ENCODE measurements around the gene FBXO8. TPM values are rescaled to one million over a fixed set of nuclear protein-coding genes. Genes with fewer than 3 reads are reported as not detected.

The FBXO8 gene
- total and polyA plus RNA-seq, 2 of the 4 experiments (the other 2 are of a cell fraction) = 11.3 to 25.6 TPM

DNA sequence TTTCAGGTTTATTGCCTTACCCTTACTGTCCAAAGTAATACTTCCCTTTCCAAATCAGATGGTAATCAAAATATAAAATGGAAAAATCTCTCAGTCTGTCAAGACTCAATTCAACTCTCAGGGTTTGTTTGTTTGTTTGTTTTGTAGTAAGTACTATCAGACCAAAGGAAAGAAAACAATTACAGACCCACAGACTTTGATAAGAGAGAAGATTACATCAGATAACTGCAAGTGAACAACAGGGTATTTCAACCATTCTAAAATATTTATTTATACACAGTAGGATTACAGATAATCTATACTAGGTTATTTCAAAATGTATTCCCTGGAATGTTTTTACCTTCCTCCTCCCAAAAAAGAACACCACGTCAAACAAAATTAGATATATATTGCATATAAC lies 28.9 kb downstream of the FBXO8 start:
- no peak overlapping the region for H2BK5ac ChIP-seq (ENCODE audit: low read depth, low read length, poor library complexity, severe bottlenecking)
- H3K27ac ChIP-seq (ENCODE audit: insufficient read depth, low read length) = no peak overlapping the region
- no peak overlapping the region for H4K5ac ChIP-seq (ENCODE audit: low read depth, low read length)
- H3K18ac ChIP-seq (ENCODE audit: low read depth, low read length) = no peak overlapping the region
- H4K20me1 ChIP-seq (ENCODE audit: insufficient read depth, low read length) = no peaks in the 10 kb centered on the region
- WGBS, 2 experiments (ENCODE audit: extremely low coverage in 2 of 2, insufficient read length in 1 of 2) = no CpG with 5 or more reads among the region's 1 CpG
- TF ChIP-seq POLR2A (IDR thresholded peaks at IDR 0.05; ENCODE audit: low read depth, low read length) = no peak
- TF ChIP-seq RAD21 (IDR thresholded peaks at IDR 0.05; ENCODE audit: low read length) = no peak
- TF ChIP-seq SMC3 (IDR thresholded peaks at IDR 0.05; ENCODE audit: low read depth, low read length) = no peak
- no peak for TF ChIP-seq CEBPB (IDR thresholded peaks at IDR 0.05; ENCODE audit: low read depth, low read length)
- no peak for TF ChIP-seq NFE2L2 (IDR thresholded peaks at IDR 0.05; ENCODE audit: low read depth, low read length)
- TF ChIP-seq FOS (IDR thresholded peaks at IDR 0.05; ENCODE audit: low read depth, low read length) = no peak
- no peak for TF ChIP-seq MAZ (IDR thresholded peaks at IDR 0.05; ENCODE audit: borderline replicate concordance, low read depth, low read length)
- TF ChIP-seq RCOR1 (IDR thresholded peaks at IDR 0.05; ENCODE audit: insufficient replicate concordance, low read length) = no peak
- TF ChIP-seq BHLHE40 (IDR thresholded peaks at IDR 0.05; ENCODE audit: low read depth, low read length) = no peak
- no peak for TF ChIP-seq CHD1 (IDR thresholded peaks at IDR 0.05; ENCODE audit: low read depth, low read length)
- TF ChIP-seq, protein P1, sequence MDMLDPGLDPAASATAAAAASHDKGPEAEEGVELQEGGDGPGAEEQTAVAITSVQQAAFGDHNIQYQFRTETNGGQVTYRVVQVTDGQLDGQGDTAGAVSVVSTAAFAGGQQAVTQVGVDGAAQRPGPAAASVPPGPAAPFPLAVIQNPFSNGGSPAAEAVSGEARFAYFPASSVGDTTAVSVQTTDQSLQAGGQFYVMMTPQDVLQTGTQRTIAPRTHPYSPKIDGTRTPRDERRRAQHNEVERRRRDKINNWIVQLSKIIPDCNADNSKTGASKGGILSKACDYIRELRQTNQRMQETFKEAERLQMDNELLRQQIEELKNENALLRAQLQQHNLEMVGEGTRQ (IDR thresholded peaks at IDR 0.05; ENCODE audit: low read depth, low read length) = no peak
- TF ChIP-seq, protein P2, sequence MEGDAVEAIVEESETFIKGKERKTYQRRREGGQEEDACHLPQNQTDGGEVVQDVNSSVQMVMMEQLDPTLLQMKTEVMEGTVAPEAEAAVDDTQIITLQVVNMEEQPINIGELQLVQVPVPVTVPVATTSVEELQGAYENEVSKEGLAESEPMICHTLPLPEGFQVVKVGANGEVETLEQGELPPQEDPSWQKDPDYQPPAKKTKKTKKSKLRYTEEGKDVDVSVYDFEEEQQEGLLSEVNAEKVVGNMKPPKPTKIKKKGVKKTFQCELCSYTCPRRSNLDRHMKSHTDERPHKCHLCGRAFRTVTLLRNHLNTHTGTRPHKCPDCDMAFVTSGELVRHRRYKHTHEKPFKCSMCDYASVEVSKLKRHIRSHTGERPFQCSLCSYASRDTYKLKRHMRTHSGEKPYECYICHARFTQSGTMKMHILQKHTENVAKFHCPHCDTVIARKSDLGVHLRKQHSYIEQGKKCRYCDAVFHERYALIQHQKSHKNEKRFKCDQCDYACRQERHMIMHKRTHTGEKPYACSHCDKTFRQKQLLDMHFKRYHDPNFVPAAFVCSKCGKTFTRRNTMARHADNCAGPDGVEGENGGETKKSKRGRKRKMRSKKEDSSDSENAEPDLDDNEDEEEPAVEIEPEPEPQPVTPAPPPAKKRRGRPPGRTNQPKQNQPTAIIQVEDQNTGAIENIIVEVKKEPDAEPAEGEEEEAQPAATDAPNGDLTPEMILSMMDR (conservative IDR thresholded peaks at IDR 0.05; ENCODE audit: low read depth, low read length) = no peak
- TF ChIP-seq MAFK (IDR thresholded peaks at IDR 0.05; ENCODE audit: low read depth, low read length) = no peak
- TF ChIP-seq, protein P3, sequence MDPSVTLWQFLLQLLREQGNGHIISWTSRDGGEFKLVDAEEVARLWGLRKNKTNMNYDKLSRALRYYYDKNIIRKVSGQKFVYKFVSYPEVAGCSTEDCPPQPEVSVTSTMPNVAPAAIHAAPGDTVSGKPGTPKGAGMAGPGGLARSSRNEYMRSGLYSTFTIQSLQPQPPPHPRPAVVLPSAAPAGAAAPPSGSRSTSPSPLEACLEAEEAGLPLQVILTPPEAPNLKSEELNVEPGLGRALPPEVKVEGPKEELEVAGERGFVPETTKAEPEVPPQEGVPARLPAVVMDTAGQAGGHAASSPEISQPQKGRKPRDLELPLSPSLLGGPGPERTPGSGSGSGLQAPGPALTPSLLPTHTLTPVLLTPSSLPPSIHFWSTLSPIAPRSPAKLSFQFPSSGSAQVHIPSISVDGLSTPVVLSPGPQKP (IDR thresholded peaks at IDR 0.05; ENCODE audit: borderline replicate concordance, low read depth, low read length) = no peak
- no peak for TF ChIP-seq MXI1 (IDR thresholded peaks at IDR 0.05; ENCODE audit: borderline replicate concordance, low read depth, low read length)
- no peak for TF ChIP-seq RFX5 (IDR thresholded peaks at IDR 0.05; ENCODE audit: low read depth, low read length)
- no peaks in the 10 kb centered on the region for H3K9me3 ChIP-seq (ENCODE audit: control insufficient read depth, insufficient read depth, low read length)
- CTCF ChIA-PET = no interaction called here
- H3K4me3 ChIP-seq (ENCODE audit: insufficient read depth, low read depth, low read length) = no peak overlapping the region
- H3K9me1 ChIP-seq (ENCODE audit: insufficient read depth, low read length) = peaks cover 3% of the 10 kb centered on the region; the same call in 1 of the 2 replicates
- POLR2A ChIA-PET (ENCODE audit: unreplicated experiment) = no interaction called here
- no peaks in the 10 kb centered on the region for H3K79me1 ChIP-seq (ENCODE audit: low read depth in 1 of 2, low read length in 2 of 2)
- H3K9ac ChIP-seq (ENCODE audit: low read depth, low read length) = no peak overlapping the region
- no peak overlapping the region for H2BK15ac ChIP-seq (ENCODE audit: low read depth, low read length)
- H3K14ac ChIP-seq (replicated peaks; ENCODE audit: low read depth, low read length) = no peak overlapping the region
- H4K91ac ChIP-seq (ENCODE audit: insufficient read depth, low read depth, low read length) = no peak overlapping the region
- H3K4me1 ChIP-seq (ENCODE audit: control insufficient read depth, insufficient read depth, low read length) = 0 out of 2 replicates have a peak, but pooled peaks cover 3% of the 10 kb centered on the region
- no TSS peak for BruUV-seq (replicated peaks)
- intact Hi-C loops (cut with micrococcal nuclease) (no loop called here), in situ Hi-C loops (cut with MboI; ENCODE audit: low sequenced_read_pairs) (no loop called here), dilution Hi-C loops (cut with HindIII; ENCODE audit: low sequenced_read_pairs, unreplicated experiment) (no loop called here)
- H2BK120ac ChIP-seq (ENCODE audit: low read depth, low read length) = no peak overlapping the region
- H3K27me3 ChIP-seq (ENCODE audit: control insufficient read depth, insufficient read depth, low read length) = no peaks in the 10 kb centered on the region
- ATAC-seq (ENCODE audit: low read depth) (no peak), DNase-seq (no peak)
- H3K36me3 ChIP-seq (ENCODE audit: control insufficient read depth, insufficient read depth, low read length) = no peaks in the 10 kb centered on the region
- no peak overlapping the region for H2AK5ac ChIP-seq (ENCODE audit: low read depth, low read length)
- H2BK20ac ChIP-seq (ENCODE audit: low read depth, low read length) = no peak overlapping the region
- no peak overlapping the region for H2AK9ac ChIP-seq (replicated peaks; ENCODE audit: low read depth, low read length, poor library complexity)
- no peak overlapping the region for H3K56ac ChIP-seq (ENCODE audit: extremely low read depth, insufficient read depth, low read length)
- H3K23ac ChIP-seq (ENCODE audit: low read depth, low read length) = no peak overlapping the region
- no peak overlapping the region for H2AFZ ChIP-seq (replicated peaks; ENCODE audit: low read length, poor library complexity)
- no peak overlapping the region for H3K4ac ChIP-seq (ENCODE audit: low read depth, low read length)
- H4K8ac ChIP-seq (ENCODE audit: low read depth in 2 of 2, low read length in 2 of 2) = no peak overlapping the region
- no peak overlapping the region for H3K4me2 ChIP-seq (ENCODE audit: low read depth, low read length)
